ENCODE measurements around the gene CENPF.

Gene CENPF

GRCh38 chr1:214676747-214677146 is 73.8 kb downstream of the CENPF start:
- H3K36me3 Mint-ChIP-seq (ENCODE audit: low read depth) = peaks cover 20% of the 10 kb centered on the region
- no peak overlapping the region for H3K4me3 Mint-ChIP-seq
- TF ChIP-seq CTCF (IDR thresholded peaks at IDR 0.05) = no peak
- peaks cover 19% of the 10 kb centered on the region for H3K9me3 Mint-ChIP-seq
- H3K4me1 Mint-ChIP-seq = no peaks in the 10 kb centered on the region
- no peak for DNase-seq
- no peaks in the 10 kb centered on the region for H3K27me3 Mint-ChIP-seq (ENCODE audit: low read depth, poor library complexity)
- no peak overlapping the region for H3K27ac Mint-ChIP-seq

- TF ChIP-seq CTCF (IDR thresholded peaks at IDR 0.05) = no peak
- H3K4me1 Mint-ChIP-seq = no peaks in the 10 kb centered on the region
- no peak overlapping the region for H3K4me3 Mint-ChIP-seq
- no peak overlapping the region for H3K27ac Mint-ChIP-seq
- H3K27me3 Mint-ChIP-seq (ENCODE audit: low read depth, poor library complexity) = peaks cover 3% of the 10 kb centered on the region
- no peak for DNase-seq
- H3K36me3 Mint-ChIP-seq (ENCODE audit: low read depth) = peaks cover 9% of the 10 kb centered on the region
- H3K9me3 Mint-ChIP-seq = peaks cover 9% of the 10 kb centered on the region
Measured at GRCh38 chr1:214677945-214678344, 75.0 kb downstream of the CENPF start.

- Mint-ChIP-seq H3K9me3 (peaks cover 9% of the 10 kb centered on the region), H3K36me3 (ENCODE audit: low read depth) (peaks cover 9% of the 10 kb centered on the region), H3K4me1 (no peaks in the 10 kb centered on the region), H3K27me3 (ENCODE audit: low read depth, poor library complexity) (peaks cover 3% of the 10 kb centered on the region), H3K4me3 (no peak overlapping the region), H3K27ac (no peak overlapping the region)
- no peak for TF ChIP-seq CTCF (IDR thresholded peaks at IDR 0.05)
- no peak for DNase-seq
Measured at GRCh38 chr1:214678386-214678785, 75.4 kb downstream of the CENPF start.

- no peak overlapping the region for H3K27ac Mint-ChIP-seq
- TF ChIP-seq CTCF (IDR thresholded peaks at IDR 0.05) = no peak
- no peaks in the 10 kb centered on the region for H3K4me1 Mint-ChIP-seq
- H3K27me3 Mint-ChIP-seq (ENCODE audit: low read depth, poor library complexity) = peaks cover 9% of the 10 kb centered on the region
- no peaks in the 10 kb centered on the region for H3K36me3 Mint-ChIP-seq (ENCODE audit: low read depth)
- no peak overlapping the region for H3K4me3 Mint-ChIP-seq
- no peaks in the 10 kb centered on the region for H3K9me3 Mint-ChIP-seq
- DNase-seq = no peak
Measured at GRCh38 chr1:214683621-214684020, 80.6 kb downstream of the CENPF start.

GRCh38 chr1:214685906-214686305 is 82.9 kb downstream of the CENPF start:
- Mint-ChIP-seq H3K36me3 (ENCODE audit: low read depth) (no peaks in the 10 kb centered on the region), H3K4me1 (no peaks in the 10 kb centered on the region), H3K27ac (peak overlapping the region; percentile 28), H3K27me3 (ENCODE audit: low read depth, poor library complexity) (peaks cover 9% of the 10 kb centered on the region), H3K4me3 (no peak overlapping the region), H3K9me3 (no peaks in the 10 kb centered on the region)
- DNase-seq = no peak
- no peak for TF ChIP-seq CTCF (IDR thresholded peaks at IDR 0.05)

- DNase-seq = no peak
- no peak overlapping the region for H3K4me3 Mint-ChIP-seq
- H3K4me1 Mint-ChIP-seq = no peaks in the 10 kb centered on the region
- peaks cover 9% of the 10 kb centered on the region for H3K27me3 Mint-ChIP-seq (ENCODE audit: low read depth, poor library complexity)
- no peak for TF ChIP-seq CTCF (IDR thresholded peaks at IDR 0.05)
- no peaks in the 10 kb centered on the region for H3K36me3 Mint-ChIP-seq (ENCODE audit: low read depth)
- H3K27ac Mint-ChIP-seq = no peak overlapping the region
- no peaks in the 10 kb centered on the region for H3K9me3 Mint-ChIP-seq
Measured at GRCh38 chr1:214686497-214686896, 83.5 kb downstream of the CENPF start.
